Activated naive CD4-positive, alpha-beta T cell treated with anti-CD3 and anti-CD28 coated beads, Interleukin-2, amount 50 U/mL, for 16 hours (primary cell): ENCODE measurements around the gene MAGI2.

ENCODE experiments used
- DNase-seq: peaks from one replicate; pipeline ENCODE4 v3.0.0-alpha.2; 2020

Gene MAGI2

DNA sequence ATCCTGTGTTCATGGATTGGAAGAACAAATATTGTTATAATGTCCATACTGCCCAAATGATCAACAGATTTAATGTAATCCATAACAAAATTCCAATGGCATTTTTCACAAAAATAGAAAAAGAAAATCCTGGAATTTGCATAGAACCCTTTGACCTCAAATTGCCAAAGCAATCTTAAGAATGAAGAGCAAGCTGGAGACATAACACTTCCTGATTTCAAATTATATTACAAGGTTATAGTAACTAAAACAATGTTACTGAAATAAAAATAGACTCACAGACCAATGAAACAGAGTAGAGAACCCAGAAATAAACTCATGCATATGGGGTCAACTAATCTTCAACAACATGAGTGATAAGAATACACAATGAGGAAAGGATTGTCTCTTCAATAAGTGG is 1352.4 kb downstream of the MAGI2 start:
- no peak for DNase-seq

GRCh38 chr7:78099715-78100394 is 1353.6 kb downstream of the MAGI2 start:
- no peak for DNase-seq

DNA sequence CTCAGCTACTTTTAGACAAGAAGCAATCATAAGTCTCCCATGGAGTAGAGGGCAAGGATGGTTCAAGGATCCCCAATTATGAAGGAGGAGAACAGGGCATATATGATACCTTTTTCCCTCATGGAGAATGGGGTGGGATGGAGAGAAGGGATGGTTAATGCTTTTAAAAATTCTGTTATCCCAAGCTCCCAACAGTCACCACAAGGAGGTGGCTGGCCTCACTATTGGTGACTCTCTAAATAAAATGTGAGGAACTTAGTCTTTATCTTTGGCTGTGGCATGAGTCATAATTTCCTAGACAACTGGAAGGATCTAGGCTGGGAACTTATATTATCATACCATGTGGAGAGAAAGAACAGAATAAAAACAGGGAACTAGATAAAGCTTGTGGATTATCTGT is 1357.9 kb downstream of the MAGI2 start:
- DNase-seq: no peak

DNA sequence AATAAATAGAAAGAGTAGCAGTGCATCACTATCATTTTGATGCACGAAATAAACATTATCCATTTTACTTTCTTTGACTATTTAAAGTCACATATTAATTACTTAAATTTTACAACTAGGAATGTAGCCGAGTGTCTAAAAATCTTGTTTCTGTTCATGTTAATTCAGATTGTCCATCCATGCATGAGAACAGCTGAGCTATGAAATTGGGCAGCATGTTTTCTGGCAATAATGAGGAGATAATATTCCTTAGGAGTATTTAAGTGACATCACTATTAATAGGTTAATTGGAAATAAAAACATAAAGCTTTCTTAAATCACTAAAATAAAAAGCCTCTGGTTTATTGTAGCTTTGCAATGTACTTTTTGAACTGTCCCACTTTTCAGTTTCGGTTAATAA is 1361.1 kb downstream of the MAGI2 start:
- DNase-seq: no peak

DNA sequence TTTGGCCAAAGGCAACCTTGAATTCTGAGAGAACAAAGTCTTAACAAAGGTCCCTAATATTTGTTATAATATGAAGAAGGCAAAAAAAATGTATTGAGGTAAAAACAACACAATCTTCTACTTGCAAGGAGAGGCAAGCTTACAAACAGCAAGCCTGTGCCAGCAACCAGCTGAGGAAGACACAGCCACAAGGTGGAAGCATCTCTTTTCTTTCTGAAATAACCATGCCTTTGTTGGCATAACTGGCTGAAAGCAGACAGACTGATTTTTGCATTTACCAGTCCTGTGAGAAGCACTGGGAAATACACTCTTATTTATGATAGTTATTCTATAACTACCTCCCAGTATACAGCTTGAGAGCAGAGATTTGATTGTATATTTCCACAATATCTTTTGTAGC is 1362.9 kb downstream of the MAGI2 start:
- DNase-seq: no peak

- no peak for DNase-seq
Observed at GRCh38 chr7:78083476-78084120, 1369.9 kb downstream of the MAGI2 start.

DNA sequence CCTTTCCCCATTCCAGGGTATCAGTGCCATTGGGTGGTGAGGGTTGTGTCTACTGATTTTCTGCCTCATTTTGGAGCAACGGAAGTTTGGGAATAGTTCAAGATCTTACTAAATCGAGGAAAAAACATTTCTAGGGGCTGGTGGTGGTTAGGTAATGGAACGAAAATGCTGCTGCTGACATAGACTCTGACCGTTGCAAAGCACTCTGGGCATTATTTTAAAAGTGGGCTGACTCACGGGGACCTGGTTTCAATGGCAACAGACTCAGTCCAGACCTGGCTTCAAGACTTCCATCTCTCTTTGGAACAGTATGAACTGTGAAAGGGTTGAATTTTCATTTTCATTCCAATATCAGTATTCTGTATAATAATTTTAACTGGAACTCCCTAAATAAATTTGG is 1370.9 kb downstream of the MAGI2 start:
- no peak for DNase-seq

- DNase-seq: no peak
Observed at GRCh38 chr7:78081888-78082287, 1371.6 kb downstream of the MAGI2 start.

- no peak for DNase-seq
Observed at GRCh38 chr7:78081344-78081743, 1372.1 kb downstream of the MAGI2 start.

DNA sequence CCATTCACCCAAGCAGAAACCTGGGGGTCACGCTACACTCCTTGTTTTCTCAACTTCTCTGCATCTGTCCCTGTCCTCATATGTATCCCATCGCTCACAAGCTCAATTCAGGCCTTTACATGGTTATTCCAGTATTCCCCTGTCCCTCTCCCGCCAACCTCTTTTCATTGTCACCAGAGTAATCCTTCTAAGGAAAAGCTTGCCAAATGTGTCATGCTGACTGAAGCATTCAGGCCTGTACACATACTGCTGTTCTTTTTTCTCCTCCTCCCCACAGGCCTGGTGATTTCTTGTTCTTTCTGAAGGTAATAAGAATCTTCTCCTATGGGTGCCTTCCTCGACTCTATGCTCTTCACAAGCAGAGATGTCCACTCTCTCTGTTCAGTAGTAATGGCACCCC is 1372.7 kb downstream of the MAGI2 start:
- no peak for DNase-seq

DNA sequence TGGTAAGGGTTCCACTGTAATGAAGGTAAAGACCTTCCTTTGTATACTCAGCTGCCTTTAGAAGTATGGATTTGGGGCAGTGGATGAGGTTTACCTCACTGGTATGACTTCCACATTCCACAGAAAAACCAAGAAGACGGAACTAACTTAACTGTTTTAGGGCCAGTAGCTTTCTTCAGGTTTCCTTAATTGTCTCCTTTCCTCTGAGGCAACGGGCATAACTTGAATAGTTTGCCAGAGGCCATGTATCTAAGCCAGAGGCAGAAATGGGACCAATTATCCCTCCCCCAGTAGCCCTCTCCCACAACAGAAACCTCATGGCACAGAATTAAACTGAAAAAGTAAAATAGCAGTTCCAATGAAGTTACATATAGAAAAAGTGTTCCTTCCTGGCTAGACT is 1373.2 kb downstream of the MAGI2 start:
- DNase-seq: no peak

DNA sequence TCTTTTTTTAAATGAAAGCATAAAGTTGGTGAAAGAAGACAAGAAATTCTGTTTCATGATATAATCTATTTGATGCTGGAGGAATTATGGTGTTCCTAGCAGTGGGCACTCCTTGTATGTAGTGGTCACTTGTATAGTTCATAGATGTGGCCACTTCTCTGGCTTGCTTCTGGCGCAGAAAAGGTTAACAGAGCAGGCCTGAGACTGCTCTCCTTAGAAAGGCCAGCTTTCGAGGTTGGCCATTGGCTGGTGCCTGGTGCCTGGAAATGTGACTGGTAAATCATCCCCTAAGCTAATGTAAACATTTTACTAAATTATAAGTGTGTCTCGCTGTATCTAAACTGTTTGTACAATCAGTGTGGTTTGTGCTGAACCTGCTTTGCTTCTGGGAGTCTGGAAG is 1378.8 kb downstream of the MAGI2 start:
- no peak for DNase-seq

DNA sequence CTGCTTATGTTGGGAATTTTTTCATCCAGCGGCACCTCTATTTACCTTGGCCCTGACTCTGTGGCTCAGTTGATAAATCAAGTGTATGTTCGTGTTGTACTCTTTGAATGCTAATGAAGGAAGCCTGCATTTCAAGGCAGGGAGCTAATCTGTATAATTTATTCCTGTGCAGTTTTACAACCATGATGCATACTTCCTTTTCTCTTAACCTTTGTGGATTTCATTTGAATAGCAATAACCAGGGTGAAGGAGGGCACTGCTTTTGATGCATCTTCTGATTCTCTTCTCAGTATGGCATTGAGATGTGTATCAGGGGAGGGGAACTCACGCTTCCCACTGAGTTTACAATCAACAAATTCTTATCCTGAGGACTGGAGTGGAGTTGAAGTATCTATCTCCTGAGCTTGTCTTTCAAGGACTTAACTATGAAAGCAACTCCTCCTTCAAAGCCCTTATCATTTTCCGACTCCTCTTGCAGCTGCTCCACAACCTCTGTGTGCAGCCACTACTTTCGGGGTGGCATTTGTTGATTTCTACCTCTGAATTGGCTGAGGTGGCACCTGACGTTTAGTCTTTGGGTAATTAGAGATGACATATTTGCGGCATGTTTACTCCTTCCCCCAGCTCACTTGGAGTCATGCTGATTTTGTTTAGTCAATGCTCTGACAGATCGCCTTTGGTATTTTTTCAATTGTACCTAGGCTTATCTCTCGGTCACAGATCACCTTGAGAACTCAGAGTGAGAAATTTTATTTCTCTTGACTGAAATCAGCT is 1379.7 kb downstream of the MAGI2 start:
- DNase-seq: no peak

GRCh38 chr7:78072201-78072590 is 1381.3 kb downstream of the MAGI2 start:
- no peak for DNase-seq

DNA sequence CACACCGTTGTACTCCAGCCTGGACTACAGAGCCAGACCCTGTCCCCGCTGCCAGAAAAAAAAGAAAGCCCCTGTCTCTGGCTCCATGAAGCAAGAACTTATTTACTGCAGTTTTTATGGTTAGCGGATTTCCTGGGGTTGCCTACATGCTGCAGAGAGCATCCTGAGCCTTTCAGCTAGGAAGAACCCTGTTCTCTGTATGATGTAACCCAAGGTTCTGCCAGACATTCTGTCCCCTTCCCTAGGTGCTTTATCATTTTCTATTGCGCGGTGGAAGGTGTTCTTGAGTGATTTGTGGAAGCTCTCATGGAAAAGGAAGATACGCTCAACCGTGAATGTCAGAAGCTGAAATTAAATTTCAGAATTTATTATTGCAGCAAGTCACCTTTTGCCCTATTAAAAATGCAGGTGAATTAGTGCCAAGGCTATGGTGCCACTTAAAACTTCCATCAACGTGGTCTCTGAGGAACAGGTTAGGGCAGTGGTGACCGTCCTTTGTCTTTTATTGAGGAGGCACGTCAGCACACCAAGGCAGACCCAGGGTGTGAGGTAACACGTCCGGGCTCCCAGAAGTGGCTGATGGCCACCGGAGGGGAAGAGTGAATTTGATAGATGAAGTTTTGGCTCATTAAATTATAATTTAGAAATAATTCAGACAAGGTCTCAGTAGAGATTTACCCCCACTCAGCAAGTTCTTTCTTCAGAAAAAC is 1381.8 kb downstream of the MAGI2 start:
- DNase-seq: no peak

GRCh38 chr7:78066599-78066998 is 1386.9 kb downstream of the MAGI2 start:
- DNase-seq: no peak

GRCh38 chr7:78063758-78064157 is 1389.7 kb downstream of the MAGI2 start:
- DNase-seq: no peak

GRCh38 chr7:78062214-78062613 is 1391.3 kb downstream of the MAGI2 start:
- DNase-seq: no peak

DNA sequence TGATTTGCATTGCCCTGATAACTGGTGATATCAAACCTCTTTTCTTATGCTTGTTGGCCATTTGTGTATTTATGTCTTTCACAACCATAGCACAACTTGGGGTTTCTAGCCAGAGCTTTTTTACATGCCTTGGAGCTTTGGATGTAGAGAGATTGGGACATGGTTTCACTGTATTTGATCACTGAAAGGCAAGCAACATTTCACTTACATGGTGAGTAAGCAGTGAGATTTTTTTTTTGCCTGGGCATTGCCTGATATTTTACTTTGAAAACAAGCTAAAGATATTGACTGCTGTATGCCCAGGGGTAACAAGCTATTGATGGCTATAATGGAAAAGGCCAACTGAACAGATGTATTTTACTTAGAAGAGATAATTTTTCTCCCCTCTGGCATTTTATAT is 1395.9 kb downstream of the MAGI2 start:
- DNase-seq: no peak

DNA sequence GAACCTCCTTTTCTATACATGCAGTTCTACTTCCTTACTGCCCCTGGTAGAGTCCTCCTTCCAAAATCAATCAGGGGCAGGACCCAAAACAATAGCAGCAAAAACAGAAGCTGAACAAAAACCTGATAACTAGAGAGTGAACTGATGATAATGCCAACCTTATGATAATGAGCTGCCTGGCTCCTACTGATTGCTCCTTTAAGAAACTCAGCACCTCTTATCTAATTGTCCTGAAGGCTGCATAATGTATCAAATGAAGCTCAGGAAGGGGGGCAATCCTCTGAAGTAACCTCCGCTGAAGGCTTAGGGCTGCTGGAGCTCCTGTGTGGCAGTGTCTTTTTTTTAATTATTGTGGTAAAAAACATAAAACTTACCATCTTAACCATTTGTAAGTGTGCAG is 1397.9 kb downstream of the MAGI2 start:
- no peak for DNase-seq

- DNase-seq: no peak
Observed at GRCh38 chr7:78055001-78055573, 1398.4 kb downstream of the MAGI2 start.

GRCh38 chr7:78052112-78052511 is 1401.4 kb downstream of the MAGI2 start:
- DNase-seq: no peak

- no peak for DNase-seq
Observed at GRCh38 chr7:78047800-78048199, 1405.7 kb downstream of the MAGI2 start.
